Measurements from ENCODE around the gene RBM10.

The RBM10 gene

GRCh38 chrX:47151435-47151834, 6.4 kb downstream of the RBM10 start:
- DNase-seq = no peak

DNA sequence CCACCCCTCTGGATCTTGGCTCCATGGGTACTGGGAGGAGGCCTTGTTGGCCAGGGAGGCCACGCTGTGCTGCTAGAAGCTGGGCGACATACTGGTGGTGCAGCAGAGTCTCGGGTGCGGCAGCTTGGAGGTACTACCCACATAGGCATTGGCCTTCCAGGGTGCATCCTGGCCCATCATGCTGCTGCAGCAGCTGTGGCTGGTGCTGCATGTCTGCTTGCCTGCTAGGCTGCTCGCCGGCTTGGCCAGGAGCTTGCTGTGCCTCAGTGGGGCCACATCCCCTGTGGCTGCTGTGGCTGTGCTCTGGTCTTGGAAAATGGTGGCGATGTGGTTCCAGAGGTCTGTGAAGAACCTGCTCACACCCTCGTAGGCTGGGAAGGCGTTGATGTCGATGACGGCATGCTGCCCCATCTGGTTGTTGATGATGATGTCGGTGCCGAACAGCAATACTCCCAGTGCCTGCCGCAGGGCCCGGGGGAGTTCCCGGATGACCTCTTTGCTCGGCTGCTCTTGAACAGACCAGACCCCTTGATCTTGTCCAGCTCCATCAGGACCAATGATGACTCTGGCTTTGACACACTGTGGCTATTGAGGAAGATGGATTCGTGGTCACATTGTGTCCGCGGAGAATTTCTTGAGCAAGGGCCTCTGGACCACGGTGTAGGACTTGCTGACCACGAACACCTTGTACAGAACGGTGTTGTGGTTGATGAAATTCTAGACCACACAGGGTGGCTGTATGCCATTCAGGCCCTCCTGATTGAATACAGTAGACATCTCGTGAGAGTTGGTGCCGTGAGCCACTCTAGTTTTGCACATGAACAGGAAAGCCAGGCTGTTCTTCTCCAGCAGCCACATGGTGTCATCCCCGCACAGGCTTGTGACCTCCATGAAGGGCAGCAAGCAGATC, 11.8 kb downstream of the RBM10 start:
- no peak for DNase-seq

DNA sequence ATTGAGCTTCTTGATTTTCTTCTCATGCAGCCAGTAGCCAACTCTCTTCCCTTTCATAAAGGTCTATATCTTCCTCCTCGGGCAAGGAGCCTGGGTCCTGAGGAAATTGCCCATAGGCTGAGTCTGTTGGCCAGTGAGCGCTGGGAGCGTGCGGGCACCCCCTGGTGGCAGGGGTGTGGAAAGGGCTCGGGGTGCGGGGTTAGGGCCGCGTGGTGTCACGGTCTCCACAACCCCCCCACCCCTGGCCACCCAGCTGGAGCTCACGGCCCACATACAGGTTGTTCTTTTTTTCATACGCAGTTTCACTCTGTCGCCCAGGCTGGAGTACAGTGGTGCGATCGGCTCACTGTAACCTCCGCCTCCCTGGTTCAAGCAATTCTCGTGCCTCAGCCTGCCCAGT, 13.1 kb downstream of the RBM10 start:
- DNase-seq = no peak

- no peak for DNase-seq
Observed at GRCh38 chrX:47158781-47159180, 13.8 kb downstream of the RBM10 start.

GRCh38 chrX:47160781-47161180, 15.8 kb downstream of the RBM10 start:
- no peak for DNase-seq

- DNase-seq = no peak
Observed at GRCh38 chrX:47162927-47163583, 18.0 kb downstream of the RBM10 start.

DNA sequence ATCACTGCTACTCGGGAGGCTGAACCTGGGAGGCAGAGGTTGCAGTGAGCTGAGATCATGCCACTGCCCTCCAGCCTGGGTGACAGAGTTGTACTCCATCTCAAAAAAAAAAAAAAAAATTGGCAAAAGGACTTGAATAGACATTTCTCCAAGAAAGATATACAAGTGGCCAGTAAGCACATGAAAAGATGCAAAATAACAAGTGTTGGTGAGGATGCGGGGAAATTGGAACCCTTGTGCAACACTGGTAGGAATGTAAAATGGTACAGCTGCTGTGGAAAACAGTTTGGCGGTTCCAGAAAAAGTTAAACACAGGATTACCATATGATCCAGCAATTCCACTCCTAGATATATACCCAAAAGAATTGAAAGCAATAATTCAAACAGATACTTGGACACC, 19.4 kb downstream of the RBM10 start:
- no peak for DNase-seq

DNA sequence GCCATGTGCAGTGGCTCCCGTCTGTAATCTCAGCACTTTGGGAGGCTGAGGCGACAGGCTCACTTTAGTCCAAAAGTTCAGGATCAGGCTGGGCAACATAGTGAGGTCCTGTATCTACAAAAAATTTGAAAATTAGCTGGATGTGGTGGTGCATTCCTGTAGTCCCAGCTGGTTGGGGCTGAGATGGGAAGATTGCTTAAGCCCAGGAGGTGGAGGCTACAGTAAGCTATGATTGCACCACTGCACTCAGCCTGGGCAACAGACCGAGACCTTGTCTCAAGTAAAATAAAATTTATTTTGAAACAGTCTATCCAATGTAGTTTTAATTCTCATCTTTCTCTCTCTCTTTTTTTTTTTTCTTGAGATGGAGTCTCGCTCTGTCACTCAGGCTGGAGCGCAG, 21.1 kb downstream of the RBM10 start:
- no peak for DNase-seq

DNA sequence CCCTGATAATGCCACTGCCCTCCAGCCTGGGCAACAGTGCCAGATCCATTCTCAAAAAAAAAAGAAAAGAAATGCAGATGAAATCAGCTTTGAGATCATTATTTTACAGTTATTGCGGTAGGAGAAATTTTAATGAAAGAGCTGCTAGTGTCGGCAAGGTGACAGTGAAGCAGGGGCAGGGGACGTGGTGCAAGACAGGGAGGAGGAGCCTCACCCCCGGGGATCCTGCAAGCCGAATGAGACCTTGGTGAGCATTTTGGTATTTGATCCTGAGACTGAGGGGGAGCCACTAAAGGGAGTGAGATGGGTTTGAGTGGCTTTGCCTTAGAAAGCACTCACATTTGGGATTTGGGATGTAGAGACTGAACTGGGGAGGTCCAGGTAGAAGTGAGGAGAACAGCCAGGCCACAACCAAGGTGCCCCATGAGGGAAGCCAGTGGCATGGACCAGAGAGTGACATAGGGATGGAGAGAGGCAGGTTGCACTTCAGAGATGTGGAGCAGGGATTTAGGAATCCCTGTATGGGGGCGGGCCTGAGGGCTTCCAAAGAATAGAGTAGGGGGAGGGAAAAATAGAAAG, 23.6 kb downstream of the RBM10 start:
- no peak for DNase-seq

GRCh38 chrX:47169273-47169672, 24.3 kb downstream of the RBM10 start:
- no peak for DNase-seq

- no peak for DNase-seq
Observed at GRCh38 chrX:47169726-47170515, 24.9 kb downstream of the RBM10 start.

GRCh38 chrX:47170861-47171692, 26.1 kb downstream of the RBM10 start:
- no peak for DNase-seq

GRCh38 chrX:47171996-47172395, 27.0 kb downstream of the RBM10 start:
- DNase-seq = no peak

DNA sequence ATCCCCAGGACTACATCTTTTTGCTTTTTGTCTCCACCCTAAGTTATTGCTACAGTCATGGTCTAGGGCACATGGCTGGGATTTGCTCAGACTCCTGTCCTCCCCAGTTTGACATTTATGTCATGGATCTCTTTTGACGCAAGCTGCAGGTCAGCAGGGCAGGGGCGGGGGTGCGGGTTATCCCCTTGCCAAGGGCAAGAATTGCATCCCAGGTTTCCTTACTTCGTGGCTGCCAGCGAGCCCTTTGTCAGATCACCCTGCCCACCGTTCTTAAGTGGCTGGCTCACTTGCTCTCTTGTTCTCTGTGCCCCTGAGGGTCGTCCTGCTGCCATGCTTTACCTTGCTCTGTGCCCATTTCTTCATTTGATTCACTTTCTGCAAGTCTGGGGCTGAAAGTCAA, 27.5 kb downstream of the RBM10 start:
- no peak for DNase-seq

DNA sequence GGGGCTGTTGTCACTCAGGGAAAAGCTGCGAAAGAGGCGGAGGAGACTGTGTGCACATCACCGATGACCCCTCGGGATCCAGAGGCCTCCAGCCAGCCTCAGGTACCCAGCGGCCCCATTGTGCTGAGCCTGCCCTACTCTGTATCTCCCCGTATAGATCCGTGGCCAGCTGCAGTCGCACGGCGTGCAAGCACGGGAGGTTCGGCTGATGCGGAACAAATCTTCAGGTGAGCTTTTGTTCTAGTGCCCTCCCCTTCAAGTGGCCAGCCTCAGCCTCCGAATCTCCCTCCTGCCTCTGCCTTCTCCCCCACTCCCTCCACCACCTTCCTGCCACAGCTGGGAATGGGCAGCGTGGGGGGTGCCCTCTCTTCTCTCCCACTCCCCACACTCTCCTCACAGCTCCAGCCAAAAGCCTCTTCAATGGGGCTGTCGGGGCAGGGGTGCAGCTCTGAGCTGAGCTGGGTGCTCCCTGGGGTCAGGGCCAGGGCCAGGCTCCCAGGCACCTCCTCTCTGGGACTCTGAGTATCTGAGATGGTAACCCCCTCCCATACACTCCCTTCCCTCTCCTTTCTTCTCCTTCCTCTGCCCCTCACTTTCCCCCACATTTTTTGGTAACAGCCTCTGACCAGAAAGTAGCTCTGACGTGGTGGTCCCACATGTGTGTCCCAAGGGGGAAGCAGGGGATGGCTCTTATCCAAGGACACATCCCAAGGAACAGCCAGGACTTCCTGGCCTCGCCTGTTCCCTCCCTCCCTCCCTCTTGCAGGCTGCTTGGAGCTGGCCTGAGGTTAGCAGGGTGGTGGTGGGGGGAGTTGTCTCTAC, 28.2 kb downstream of the RBM10 start:
- no peak for DNase-seq

DNA sequence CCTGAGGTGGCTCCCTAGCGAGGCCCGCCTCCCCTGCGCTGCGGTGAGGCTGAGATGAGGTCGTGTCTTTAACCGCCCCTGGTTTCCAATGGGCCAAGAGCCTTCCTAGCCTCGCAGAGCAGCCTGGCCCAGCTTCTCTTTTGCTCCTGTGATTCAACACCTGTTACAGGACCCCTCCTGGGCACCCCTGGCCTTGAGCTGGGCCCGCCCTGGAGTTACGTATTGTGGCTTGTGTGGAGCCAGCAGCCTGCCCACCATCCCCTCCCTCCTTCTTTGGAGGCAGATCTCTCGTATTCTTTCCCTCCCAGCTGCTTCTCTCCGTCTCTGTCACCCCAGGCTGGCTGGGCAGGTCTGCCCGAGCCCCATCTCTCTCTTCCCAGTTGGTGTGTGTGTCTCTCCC, 29.4 kb downstream of the RBM10 start:
- DNase-seq = no peak

GRCh38 chrX:47174846-47175587, 30.0 kb downstream of the RBM10 start:
- DNase-seq = no peak

- DNase-seq = no peak
Observed at GRCh38 chrX:47175588-47175980, 30.6 kb downstream of the RBM10 start.

DNA sequence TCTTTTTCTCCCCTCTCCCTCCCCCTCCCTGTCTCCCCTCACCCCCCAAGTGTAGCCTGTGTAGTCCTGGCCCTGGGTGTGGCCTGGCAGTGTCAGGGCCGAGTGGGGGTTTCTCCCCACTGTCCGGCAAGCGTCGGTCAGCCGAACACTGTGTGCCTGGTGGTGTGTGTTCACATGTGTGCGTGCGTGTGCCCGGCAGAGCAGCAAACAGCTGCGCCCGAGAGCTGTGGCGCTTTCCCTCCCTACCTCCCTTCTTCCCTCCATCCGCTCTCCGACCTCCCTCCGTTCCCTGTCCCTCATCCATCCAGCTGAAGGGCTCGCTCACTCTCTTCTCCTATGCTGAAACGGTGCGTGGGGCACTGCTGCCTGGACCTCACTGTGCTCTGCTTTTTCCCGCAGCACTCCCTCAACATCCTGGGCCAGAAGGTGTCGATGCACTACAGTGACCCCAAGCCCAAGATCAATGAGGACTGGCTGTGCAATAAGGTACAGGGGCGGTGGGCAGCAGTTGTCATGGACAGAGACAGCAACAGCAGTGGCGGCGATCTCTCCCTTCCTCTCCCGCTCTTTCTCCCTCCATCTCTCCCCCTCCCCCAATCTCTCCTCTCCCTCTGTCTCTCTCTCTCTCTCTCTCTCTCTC, 31.2 kb downstream of the RBM10 start:
- no peak for DNase-seq

- DNase-seq = no peak
Observed at GRCh38 chrX:47177079-47177478, 32.1 kb downstream of the RBM10 start.
